Neural cell (in vitro differentiated cells): ENCODE results near the gene RBM34.

ENCODE experiments used
- EZH2 ChIP-seq: fragments of 200-600, 300-800 bp; shearing (Covaris generic), sonication (generic); IDR thresholded peaks from 2 replicates; pipeline ENCODE4 v1.6.1; 2014; ENCODE audit warnings: antibody characterized with exemption, low read length, borderline replicate concordance, mild to moderate bottlenecking; ENCODE audit not compliant: insufficient read depth, poor library complexity, severe bottlenecking
- MXI1 ChIP-seq: fragments of 450-650 bp; conservative IDR thresholded peaks from 2 replicates; pipeline ENCODE4 v1.6.1; 2014; ENCODE audit warnings: antibody characterized with exemption, mild to moderate bottlenecking; ENCODE audit not compliant: poor library complexity, severe bottlenecking
- RAD21 ChIP-seq: fragments of 450-650 bp; conservative IDR thresholded peaks from 2 replicates; pipeline ENCODE4 v1.6.1; 2014; ENCODE audit warnings: antibody characterized with exemption, mild to moderate bottlenecking, moderate library complexity
- TAF1 ChIP-seq: IDR thresholded peaks from 2 replicates; pipeline ENCODE4 v1.6.1; 2012; ENCODE audit warnings: low read depth
- TF ChIP-seq, protein P1 (sequence below): fragments of 450-650 bp; IDR thresholded peaks from 2 replicates; pipeline ENCODE4 v1.5.1; 2014; ENCODE audit warnings: antibody characterized with exemption, mild to moderate bottlenecking, moderate library complexity; ENCODE audit not compliant: poor library complexity, severe bottlenecking

- TF ChIP-seq, protein P1, sequence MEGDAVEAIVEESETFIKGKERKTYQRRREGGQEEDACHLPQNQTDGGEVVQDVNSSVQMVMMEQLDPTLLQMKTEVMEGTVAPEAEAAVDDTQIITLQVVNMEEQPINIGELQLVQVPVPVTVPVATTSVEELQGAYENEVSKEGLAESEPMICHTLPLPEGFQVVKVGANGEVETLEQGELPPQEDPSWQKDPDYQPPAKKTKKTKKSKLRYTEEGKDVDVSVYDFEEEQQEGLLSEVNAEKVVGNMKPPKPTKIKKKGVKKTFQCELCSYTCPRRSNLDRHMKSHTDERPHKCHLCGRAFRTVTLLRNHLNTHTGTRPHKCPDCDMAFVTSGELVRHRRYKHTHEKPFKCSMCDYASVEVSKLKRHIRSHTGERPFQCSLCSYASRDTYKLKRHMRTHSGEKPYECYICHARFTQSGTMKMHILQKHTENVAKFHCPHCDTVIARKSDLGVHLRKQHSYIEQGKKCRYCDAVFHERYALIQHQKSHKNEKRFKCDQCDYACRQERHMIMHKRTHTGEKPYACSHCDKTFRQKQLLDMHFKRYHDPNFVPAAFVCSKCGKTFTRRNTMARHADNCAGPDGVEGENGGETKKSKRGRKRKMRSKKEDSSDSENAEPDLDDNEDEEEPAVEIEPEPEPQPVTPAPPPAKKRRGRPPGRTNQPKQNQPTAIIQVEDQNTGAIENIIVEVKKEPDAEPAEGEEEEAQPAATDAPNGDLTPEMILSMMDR, result no peak
- TF ChIP-seq TAF1 (no peak), MXI1 (no peak), RAD21 (no peak), EZH2 (no peak)
Observed at GRCh38 chr1:235101558-235102258, 59.3 kb downstream of the RBM34 start.
